Measurements from ENCODE around the gene BEST2. TPM values are rescaled to one million over a fixed set of nuclear protein-coding genes. Genes with fewer than 3 reads are reported as not detected.
"Not testable (repeated sequence)": the region's sequence is repeated elsewhere in the genome, so short reads cannot be mapped to it uniquely, and the experiment has no call there.

The BEST2 gene
- total RNA-seq, 1 donor from 2014 or later: not detected

GRCh38 chr19:12722566-12723380, 28.8 kb upstream of the BEST2 start:
- peak overlapping the region; percentile 87 for H3K4me3 ChIP-seq (ENCODE audit: low read depth, low read length)
- DNase-seq (ENCODE audit: low read depth): peak; percentile 93
- TF ChIP-seq CTCF (conservative IDR thresholded peaks at IDR 0.05; ENCODE audit: low read depth, low read length): no peak

- TF ChIP-seq CTCF (conservative IDR thresholded peaks at IDR 0.05; ENCODE audit: low read depth, low read length): no peak
- no peak for DNase-seq (ENCODE audit: low read depth)
- H3K4me3 ChIP-seq (ENCODE audit: low read depth, low read length): peak overlapping the region; percentile 87
Measured at GRCh38 chr19:12723381-12723640, 28.3 kb upstream of the BEST2 start.

DNA sequence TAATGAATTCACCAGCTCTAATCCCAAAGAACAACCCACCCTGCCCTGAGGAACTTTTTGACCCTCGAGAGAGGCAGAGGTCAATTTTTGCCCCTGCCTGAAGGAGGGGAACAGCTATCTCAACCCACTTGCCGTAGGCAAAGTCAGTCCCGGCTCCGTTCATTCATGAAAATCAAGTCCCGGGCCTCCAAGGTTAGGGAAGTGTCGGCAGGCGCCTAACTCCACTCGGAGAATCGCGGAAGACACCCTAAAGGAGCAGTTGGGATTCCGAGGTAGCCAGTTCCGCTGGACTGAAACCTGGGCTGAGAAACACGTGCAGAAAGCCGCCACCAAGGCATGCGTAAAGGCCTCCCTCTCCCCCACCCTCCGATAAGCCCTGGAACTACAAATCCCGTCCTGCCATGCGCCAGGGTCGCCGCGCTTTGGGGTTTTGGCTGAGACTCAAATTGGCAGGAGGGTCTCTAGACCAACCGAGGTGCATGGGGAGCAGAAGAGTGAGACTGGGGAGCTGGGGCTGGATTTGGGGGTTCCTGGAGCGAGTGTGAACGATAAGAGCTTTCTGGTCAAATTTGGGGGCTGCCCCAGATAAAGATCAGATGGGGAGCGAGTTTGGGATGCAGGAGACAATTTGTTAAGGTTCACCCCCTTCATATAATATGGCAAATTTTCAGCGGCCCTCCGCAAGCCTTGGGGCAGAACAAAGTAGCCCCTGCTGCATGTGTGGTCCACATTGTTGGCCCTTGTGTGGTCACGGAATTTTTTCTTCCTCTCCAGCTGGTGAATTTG, 27.8 kb upstream of the BEST2 start, which contains the start of gene TNPO2:
TSS of gene TNPO2 (minus strand) at position 292 of the 786 bp plus-strand sequence. CDS start 2,955 bp downstream, outside the sequence.
- TF ChIP-seq CTCF (conservative IDR thresholded peaks at IDR 0.05; ENCODE audit: low read depth, low read length): no peak
- no peak for DNase-seq (ENCODE audit: low read depth)
- peak within 1 kb of the TSS; percentile 87 for H3K4me3 ChIP-seq (ENCODE audit: low read depth, low read length)

DNA sequence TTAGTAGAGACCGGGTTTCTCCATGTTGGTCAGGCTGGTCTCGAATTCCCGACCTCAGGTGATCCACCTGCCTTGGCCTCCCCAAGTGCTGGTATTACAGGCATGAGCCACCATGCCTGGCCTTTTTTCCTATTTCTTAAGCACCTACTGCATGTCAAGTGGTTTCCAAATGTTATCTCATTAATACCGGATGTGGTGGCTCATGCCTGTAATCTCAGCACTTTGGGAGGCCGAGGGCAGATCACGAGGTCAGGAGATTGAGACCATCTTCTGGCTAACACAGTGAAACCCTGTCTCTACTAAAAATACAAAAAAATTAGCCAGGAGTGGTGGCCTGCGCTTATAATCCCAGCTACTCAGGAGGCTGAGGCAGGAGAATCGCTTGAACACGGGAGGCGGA, 26.0 kb upstream of the BEST2 start:
- DNase-seq (ENCODE audit: low read depth); H3K4me3 ChIP-seq (ENCODE audit: low read depth, low read length): not testable (repeated sequence)

DNA sequence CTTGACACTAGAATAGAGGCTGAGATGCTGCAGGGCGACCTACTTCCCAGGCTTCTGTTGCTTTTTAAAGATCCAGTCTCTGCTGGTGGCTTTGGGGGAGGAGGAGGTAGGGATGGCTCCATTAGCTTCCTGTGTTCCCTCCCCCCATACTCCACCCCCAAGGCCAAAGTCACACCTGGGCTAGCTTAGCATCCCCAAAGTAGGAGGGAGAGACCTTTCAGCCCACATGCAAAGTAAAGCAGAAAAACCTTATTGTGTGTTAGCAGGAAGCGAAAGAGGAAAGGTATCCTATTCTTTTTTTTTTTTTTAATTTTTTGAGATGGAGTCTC, 24.6 kb upstream of the BEST2 start:
- H3K4me3 ChIP-seq (ENCODE audit: low read depth, low read length): no peak overlapping the region
- DNase-seq (ENCODE audit: low read depth): no peak
- TF ChIP-seq CTCF (conservative IDR thresholded peaks at IDR 0.05; ENCODE audit: low read depth, low read length): no peak

DNA sequence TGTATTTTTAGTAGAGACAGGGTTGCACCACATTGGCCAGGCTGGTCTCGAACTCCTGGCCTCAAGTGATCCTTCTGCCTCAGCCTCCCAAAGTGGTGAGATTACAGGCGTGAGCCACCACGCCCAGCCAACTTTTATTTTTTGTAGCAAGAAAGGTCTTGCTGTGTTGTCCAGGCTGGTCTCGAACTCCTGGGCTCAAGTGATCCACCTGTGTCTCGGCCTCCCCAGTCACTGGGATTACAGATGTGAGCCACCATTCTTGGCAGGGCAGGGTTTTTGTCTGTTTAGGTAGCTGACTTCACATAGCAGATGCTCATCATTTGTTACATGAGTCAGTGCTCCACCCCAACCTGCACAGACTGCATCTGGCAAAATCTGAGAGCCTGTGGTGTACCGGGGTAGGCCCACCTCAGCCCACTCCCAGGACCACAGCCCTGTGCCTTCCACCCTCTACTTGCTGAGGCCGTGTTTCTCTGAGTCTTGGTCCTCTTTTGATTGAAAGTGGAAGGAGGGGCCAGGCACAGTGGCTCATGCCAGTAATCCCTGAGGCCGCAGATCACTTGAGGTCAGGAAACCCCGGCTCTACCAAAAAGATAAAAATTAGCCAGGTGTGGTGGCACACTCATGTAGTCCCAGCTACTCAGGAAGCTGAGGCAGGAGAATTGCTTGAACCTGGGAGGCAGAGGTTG, 23.7 kb upstream of the BEST2 start:
- no peak for DNase-seq (ENCODE audit: low read depth)
- no peak overlapping the region for H3K4me3 ChIP-seq (ENCODE audit: low read depth, low read length)
- TF ChIP-seq CTCF (conservative IDR thresholded peaks at IDR 0.05; ENCODE audit: low read depth, low read length): no peak

- no peak for DNase-seq (ENCODE audit: low read depth)
- no peak for TF ChIP-seq CTCF (conservative IDR thresholded peaks at IDR 0.05; ENCODE audit: low read depth, low read length)
- no peak overlapping the region for H3K4me3 ChIP-seq (ENCODE audit: low read depth, low read length)
Measured at GRCh38 chr19:12730064-12730463, 21.5 kb upstream of the BEST2 start.

Data from epithelial cell of proximal tubule (primary cell).